CD8-positive, alpha-beta memory T cell (primary cell): ENCODE measurements around the gene SAMD13. TPM values are rescaled to one million over a fixed set of nuclear protein-coding genes. Genes with fewer than 3 reads are reported as not detected.

Source experiments
- CTCF ChIA-PET: fragments of 350-600 bp; sonication (Branson Sonifier 250); formaldehyde crosslinking; loops from one replicate; lab custom pipeline; 2021; ENCODE audit warnings: antibody characterized with exemption; lab: Charles Lee
- POLR2A ChIA-PET: fragments of 350-600 bp; sonication (Branson Sonifier 250); formaldehyde crosslinking; loops from one replicate; lab custom pipeline; 2021; ENCODE audit warnings: antibody characterized with exemption; lab: Charles Lee
- DNase-seq, 5 donors: peaks; one replicate each; pipeline versions ENCODE4 v3.0.0 to v3.0.0-alpha.2; 2020 to 2022; ENCODE audit warnings: mixed read lengths in 1 of 5
- H3K27ac ChIP-seq: one replicate; pipeline ENCODE4 v1.7.0; 2013; ENCODE audit warnings: low read depth, mild to moderate bottlenecking, low read length, moderate library complexity
- H3K27me3 ChIP-seq: 2 replicates; pipeline ENCODE4 v1.7.0; 2013; ENCODE audit warnings: low read length, mild to moderate bottlenecking; ENCODE audit not compliant: insufficient read depth, poor library complexity, severe bottlenecking
- H3K36me3 ChIP-seq: 2 replicates; pipeline ENCODE4 v1.7.0; 2013; ENCODE audit warnings: mild to moderate bottlenecking, low read length, moderate library complexity; ENCODE audit not compliant: insufficient read depth
- H3K4me1 ChIP-seq: 2 replicates; pipeline ENCODE4 v1.7.0; 2013; ENCODE audit warnings: mild to moderate bottlenecking, low read length, moderate library complexity; ENCODE audit not compliant: insufficient read depth
- H3K4me3 ChIP-seq: 2 replicates; pipeline ENCODE4 v1.7.0; 2013; ENCODE audit warnings: mild to moderate bottlenecking, low read length
- H3K9me3 ChIP-seq: 2 replicates; pipeline ENCODE4 v1.7.0; 2013; ENCODE audit warnings: mild to moderate bottlenecking, low read length
- H3K27ac Mint-ChIP-seq, 8 donors: one replicate each; pipeline ENCODE4 v1.8.0; 2020 to 2021; ENCODE audit warnings: mixed read lengths in 8 of 8, mild to moderate bottlenecking in 6 of 8, inconsistent platforms in 3 of 8, moderate library complexity in 3 of 8
- H3K27me3 Mint-ChIP-seq, 2 donors: one replicate each; pipeline ENCODE4 v1.8.0; 2020 to 2021; ENCODE audit warnings: mixed read lengths in 2 of 2, mild to moderate bottlenecking in 1 of 2, moderate library complexity in 1 of 2
- H3K36me3 Mint-ChIP-seq, 3 donors: one replicate each; pipeline ENCODE4 v1.8.0; 2020 to 2021; ENCODE audit warnings: mixed read lengths in 3 of 3, inconsistent platforms in 1 of 3, mild to moderate bottlenecking in 1 of 3
- H3K4me1 Mint-ChIP-seq, 3 donors: one replicate each; pipeline ENCODE4 v1.8.0; 2020 to 2021; ENCODE audit warnings: mixed read lengths in 3 of 3, inconsistent platforms in 1 of 3, mild to moderate bottlenecking in 1 of 3
- H3K4me3 Mint-ChIP-seq, 7 donors: one replicate each; pipeline ENCODE4 v1.8.0; 2020 to 2021; ENCODE audit warnings: mixed read lengths in 7 of 7, mild to moderate bottlenecking in 6 of 7, moderate library complexity in 4 of 7, inconsistent platforms in 2 of 7
- H3K9me3 Mint-ChIP-seq, 5 donors: one replicate each; pipeline ENCODE4 v1.8.0; 2020 to 2022; ENCODE audit warnings: mixed read lengths in 5 of 5, mild to moderate bottlenecking in 3 of 5, moderate library complexity in 2 of 5, inconsistent platforms in 1 of 5
- polyA plus RNA-seq: library from polyadenylated mRNA; unstranded; fragments of 300-500 nt; fragmentation: Illumina TruSeq; gene quantifications from one replicate; pipeline ENCODE4 v1.2.3, GENCODE V29; 2021
- total RNA-seq, 2 experiments: library from RNA; stranded (reverse); gene quantifications; one replicate each; pipeline ENCODE4 v1.2.3, GENCODE V29; 2021

SAMD13 gene
- total RNA-seq (under 1 TPM; 0.35 to 0.39 TPM), polyA plus RNA-seq (0.48 TPM)

GRCh38 chr1:84301004-84301784 lies at the start of gene SAMD13:
SAMD13 (plus strand) TSS chr1:84301708; CDS start chr1:84303235, 1,527 bp downstream.
- no peaks in the 10 kb centered on the region for H3K9me3 Mint-ChIP-seq
- peaks cover 0 to 4% (median 0%) of the 10 kb centered on the region in 3 donors for H3K36me3 Mint-ChIP-seq
- Histone ChIP-seq H3K9me3 (no peaks in the 10 kb centered on the region), H3K4me1 (peaks cover 16% of the 10 kb centered on the region), H3K27ac (no peak within 1 kb of the TSS), H3K36me3 (no peaks in the 10 kb centered on the region), H3K27me3 (no peaks in the 10 kb centered on the region), H3K4me3 (peak within 1 kb of the TSS; percentile 1)
- DNase-seq = peak in 3 of 5 donors; percentile 24 to 65 (median 59)
- H3K4me1 Mint-ChIP-seq = peaks cover 26 to 48% (median 29%) of the 10 kb centered on the region in 3 donors
- peak within 1 kb of the TSS in 6 of 7 donors; percentile 6 to 70 (median 52) for H3K4me3 Mint-ChIP-seq
- H3K27me3 Mint-ChIP-seq = peaks cover 8% of the 10 kb centered on the region in 2 donors
- CTCF ChIA-PET = no interaction called here
- POLR2A ChIA-PET = no interaction called here
- peak within 1 kb of the TSS in 1 of 8 donors; percentile 40 for H3K27ac Mint-ChIP-seq

GRCh38 chr1:84253036-84253435 lies 48.5 kb upstream of the SAMD13 start:
- H3K36me3 Mint-ChIP-seq = peaks cover 0 to 11% (median 3%) of the 10 kb centered on the region in 3 donors
- POLR2A ChIA-PET = no interaction called here
- Histone ChIP-seq H3K27ac (no peak overlapping the region), H3K4me1 (no peaks in the 10 kb centered on the region), H3K9me3 (no peaks in the 10 kb centered on the region), H3K4me3 (no peak overlapping the region), H3K27me3 (no peaks in the 10 kb centered on the region), H3K36me3 (no peaks in the 10 kb centered on the region)
- H3K9me3 Mint-ChIP-seq = peaks cover 5 to 19% (median 10%) of the 10 kb centered on the region in 5 donors
- H3K4me1 Mint-ChIP-seq = no peaks in the 10 kb centered on the region
- CTCF ChIA-PET = interaction anchor here (0.5 kb wide), 1 partner anchor 158 kb away, joined by 3 read pairs; no protein-coding TSS in a partner anchor
- no peak overlapping the region for H3K4me3 Mint-ChIP-seq
- no peak overlapping the region for H3K27ac Mint-ChIP-seq
- no peak for DNase-seq
- peaks cover 0 to 3% of the 10 kb centered on the region in 2 donors for H3K27me3 Mint-ChIP-seq

GRCh38 chr1:84253891-84254290 lies 47.6 kb upstream of the SAMD13 start:
- no peaks in the 10 kb centered on the region for H3K27me3 ChIP-seq
- no peak overlapping the region for H3K27ac ChIP-seq
- H3K36me3 ChIP-seq = no peaks in the 10 kb centered on the region
- peaks cover 0 to 11% (median 3%) of the 10 kb centered on the region in 3 donors for H3K36me3 Mint-ChIP-seq
- H3K4me3 ChIP-seq = no peak overlapping the region
- H3K9me3 ChIP-seq = no peaks in the 10 kb centered on the region
- peak overlapping the region in 1 of 8 donors; percentile 25 for H3K27ac Mint-ChIP-seq
- H3K4me3 Mint-ChIP-seq = no peak overlapping the region
- peaks cover 0 to 3% of the 10 kb centered on the region in 2 donors for H3K27me3 Mint-ChIP-seq
- DNase-seq = no peak
- no peaks in the 10 kb centered on the region for H3K4me1 ChIP-seq
- ChIA-PET POLR2A (no interaction called here), CTCF (no interaction called here)
- no peaks in the 10 kb centered on the region for H3K4me1 Mint-ChIP-seq
- peaks cover 5 to 19% (median 10%) of the 10 kb centered on the region in 5 donors for H3K9me3 Mint-ChIP-seq

GRCh38 chr1:84254703-84255238 lies 46.7 kb upstream of the SAMD13 start:
- ChIA-PET CTCF (interaction anchor here (0.8 kb wide), 1 partner anchor 12 kb away, joined by 3 read pairs; no protein-coding TSS in a partner anchor), POLR2A (no interaction called here)
- Mint-ChIP-seq H3K27me3 (peaks cover 0 to 3% of the 10 kb centered on the region in 2 donors), H3K4me3 (no peak overlapping the region), H3K27ac (no peak overlapping the region), H3K36me3 (peaks cover 0 to 7% (median 3%) of the 10 kb centered on the region in 3 donors), H3K4me1 (no peaks in the 10 kb centered on the region), H3K9me3 (peaks cover 5 to 15% (median 10%) of the 10 kb centered on the region in 5 donors)
- H3K36me3 ChIP-seq = no peaks in the 10 kb centered on the region
- no peaks in the 10 kb centered on the region for H3K27me3 ChIP-seq
- no peaks in the 10 kb centered on the region for H3K9me3 ChIP-seq
- no peak overlapping the region for H3K27ac ChIP-seq
- no peak overlapping the region for H3K4me3 ChIP-seq
- DNase-seq = no peak
- H3K4me1 ChIP-seq = no peaks in the 10 kb centered on the region

GRCh38 chr1:84255582-84255981 lies 45.9 kb upstream of the SAMD13 start:
- no peak overlapping the region for H3K27ac Mint-ChIP-seq
- POLR2A ChIA-PET = no interaction called here
- H3K27me3 Mint-ChIP-seq = peaks cover 0 to 3% of the 10 kb centered on the region in 2 donors
- no peak overlapping the region for H3K27ac ChIP-seq
- H3K9me3 ChIP-seq = no peaks in the 10 kb centered on the region
- DNase-seq = no peak
- no peaks in the 10 kb centered on the region for H3K4me1 Mint-ChIP-seq
- no peaks in the 10 kb centered on the region for H3K36me3 ChIP-seq
- CTCF ChIA-PET = interaction anchor here (0.8 kb wide), 1 partner anchor 11 kb away, joined by 3 read pairs; no protein-coding TSS in a partner anchor
- H3K4me3 Mint-ChIP-seq = no peak overlapping the region
- H3K4me1 ChIP-seq = no peaks in the 10 kb centered on the region
- peaks cover 2 to 7% (median 7%) of the 10 kb centered on the region in 5 donors for H3K9me3 Mint-ChIP-seq
- H3K36me3 Mint-ChIP-seq = peaks cover 0 to 3% (median 0%) of the 10 kb centered on the region in 3 donors
- H3K4me3 ChIP-seq = no peak overlapping the region
- H3K27me3 ChIP-seq = no peaks in the 10 kb centered on the region

- no peak overlapping the region for H3K4me3 ChIP-seq
- Mint-ChIP-seq H3K27me3 (peaks cover 0 to 3% of the 10 kb centered on the region in 2 donors), H3K9me3 (no peaks in the 10 kb centered on the region), H3K27ac (no peak overlapping the region), H3K36me3 (peaks cover 0 to 3% (median 0%) of the 10 kb centered on the region in 3 donors), H3K4me1 (no peaks in the 10 kb centered on the region), H3K4me3 (no peak overlapping the region)
- DNase-seq = no peak
- H3K36me3 ChIP-seq = no peaks in the 10 kb centered on the region
- H3K9me3 ChIP-seq = no peaks in the 10 kb centered on the region
- CTCF ChIA-PET = no interaction called here
- POLR2A ChIA-PET = no interaction called here
- H3K27ac ChIP-seq = no peak overlapping the region
- no peaks in the 10 kb centered on the region for H3K27me3 ChIP-seq
- H3K4me1 ChIP-seq = no peaks in the 10 kb centered on the region
Measured at GRCh38 chr1:84257617-84258016, 43.9 kb upstream of the SAMD13 start.

GRCh38 chr1:84259376-84259775 lies 42.1 kb upstream of the SAMD13 start:
- no peaks in the 10 kb centered on the region for H3K9me3 ChIP-seq
- H3K36me3 ChIP-seq = no peaks in the 10 kb centered on the region
- Mint-ChIP-seq H3K27ac (no peak overlapping the region), H3K27me3 (no peaks in the 10 kb centered on the region), H3K36me3 (peaks cover 0 to 3% (median 0%) of the 10 kb centered on the region in 3 donors), H3K9me3 (no peaks in the 10 kb centered on the region), H3K4me1 (no peaks in the 10 kb centered on the region), H3K4me3 (no peak overlapping the region)
- no peak overlapping the region for H3K4me3 ChIP-seq
- DNase-seq = no peak
- H3K4me1 ChIP-seq = no peaks in the 10 kb centered on the region
- CTCF ChIA-PET = no interaction called here
- H3K27me3 ChIP-seq = no peaks in the 10 kb centered on the region
- POLR2A ChIA-PET = no interaction called here
- no peak overlapping the region for H3K27ac ChIP-seq

GRCh38 chr1:84259989-84260388 lies 41.5 kb upstream of the SAMD13 start:
- no peaks in the 10 kb centered on the region for H3K27me3 ChIP-seq
- no peak overlapping the region for H3K4me3 ChIP-seq
- no peaks in the 10 kb centered on the region for H3K27me3 Mint-ChIP-seq
- ChIA-PET CTCF (no interaction called here), POLR2A (no interaction called here)
- H3K9me3 ChIP-seq = no peaks in the 10 kb centered on the region
- H3K27ac Mint-ChIP-seq = no peak overlapping the region
- peaks cover 0 to 3% (median 0%) of the 10 kb centered on the region in 3 donors for H3K36me3 Mint-ChIP-seq
- no peak overlapping the region for H3K4me3 Mint-ChIP-seq
- H3K36me3 ChIP-seq = no peaks in the 10 kb centered on the region
- no peaks in the 10 kb centered on the region for H3K4me1 ChIP-seq
- no peak overlapping the region for H3K27ac ChIP-seq
- no peak for DNase-seq
- no peaks in the 10 kb centered on the region for H3K4me1 Mint-ChIP-seq
- H3K9me3 Mint-ChIP-seq = no peaks in the 10 kb centered on the region
